ENCODE data around the gene OXCT2.
"Not testable (repeated sequence)": the region's sequence is repeated elsewhere in the genome, so short reads cannot be mapped to it uniquely, and the experiment has no call there.

OXCT2 gene

DNA sequence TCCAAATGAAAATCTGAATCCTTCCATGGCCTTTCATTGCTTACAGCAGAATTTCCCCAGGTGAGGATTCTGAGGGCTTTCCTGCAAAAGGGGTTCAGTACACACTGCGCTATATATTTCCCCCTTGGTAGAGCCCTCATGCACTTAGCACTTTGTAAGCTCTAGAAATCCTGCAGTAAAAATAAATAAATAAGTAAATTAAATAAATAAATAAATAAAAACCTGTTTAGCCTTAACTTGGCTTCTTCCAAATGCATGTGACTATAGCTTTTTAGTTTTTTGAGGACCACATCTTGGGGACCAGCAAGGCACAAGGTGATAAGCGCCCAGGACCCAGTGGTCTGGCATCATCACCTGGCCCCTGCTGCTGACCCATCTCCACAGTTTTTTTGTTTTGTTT lies 20.7 kb upstream of the OXCT2 start:
- TF ChIP-seq, protein P1, sequence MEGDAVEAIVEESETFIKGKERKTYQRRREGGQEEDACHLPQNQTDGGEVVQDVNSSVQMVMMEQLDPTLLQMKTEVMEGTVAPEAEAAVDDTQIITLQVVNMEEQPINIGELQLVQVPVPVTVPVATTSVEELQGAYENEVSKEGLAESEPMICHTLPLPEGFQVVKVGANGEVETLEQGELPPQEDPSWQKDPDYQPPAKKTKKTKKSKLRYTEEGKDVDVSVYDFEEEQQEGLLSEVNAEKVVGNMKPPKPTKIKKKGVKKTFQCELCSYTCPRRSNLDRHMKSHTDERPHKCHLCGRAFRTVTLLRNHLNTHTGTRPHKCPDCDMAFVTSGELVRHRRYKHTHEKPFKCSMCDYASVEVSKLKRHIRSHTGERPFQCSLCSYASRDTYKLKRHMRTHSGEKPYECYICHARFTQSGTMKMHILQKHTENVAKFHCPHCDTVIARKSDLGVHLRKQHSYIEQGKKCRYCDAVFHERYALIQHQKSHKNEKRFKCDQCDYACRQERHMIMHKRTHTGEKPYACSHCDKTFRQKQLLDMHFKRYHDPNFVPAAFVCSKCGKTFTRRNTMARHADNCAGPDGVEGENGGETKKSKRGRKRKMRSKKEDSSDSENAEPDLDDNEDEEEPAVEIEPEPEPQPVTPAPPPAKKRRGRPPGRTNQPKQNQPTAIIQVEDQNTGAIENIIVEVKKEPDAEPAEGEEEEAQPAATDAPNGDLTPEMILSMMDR (IDR thresholded peaks at IDR 0.05; ENCODE audit: insufficient read depth, low read depth, low read length, missing control alignments): no peak
- DNase-seq (ENCODE audit: low read depth): no peak
- H3K4me3 ChIP-seq (ENCODE audit: low read depth, low read length): no peak overlapping the region

DNA sequence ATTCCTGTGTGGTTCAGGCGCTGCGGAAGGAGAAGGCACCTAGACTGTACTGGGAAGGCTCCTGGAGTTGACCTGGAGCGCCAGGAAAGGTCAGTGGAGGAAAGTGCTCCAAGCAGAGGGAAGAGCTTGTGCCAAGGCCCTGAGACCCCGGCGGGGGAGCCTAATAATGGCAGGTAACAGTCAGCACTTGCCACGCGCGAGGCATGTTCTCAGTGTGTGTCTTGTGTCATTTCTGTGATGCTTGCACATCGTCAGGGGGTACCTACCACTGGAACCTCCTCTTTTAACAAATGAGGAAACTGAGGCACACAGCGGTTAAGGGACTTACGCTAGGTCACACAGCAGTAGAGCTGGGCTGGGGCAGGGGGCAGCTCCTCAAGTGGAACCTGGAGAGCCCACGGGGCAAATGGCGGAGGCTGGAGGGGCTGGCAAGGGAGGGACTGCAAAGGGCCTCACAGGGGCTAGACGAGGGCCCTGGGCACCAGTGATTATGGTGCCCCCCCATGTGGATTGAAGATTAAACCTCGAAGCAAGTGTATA lies 18.5 kb upstream of the OXCT2 start:
- no peak for DNase-seq (ENCODE audit: low read depth)
- H3K4me3 ChIP-seq (ENCODE audit: low read depth, low read length): peak overlapping the region; percentile 64
- TF ChIP-seq, protein P1 (IDR thresholded peaks at IDR 0.05; ENCODE audit: insufficient read depth, low read depth, low read length, missing control alignments): no peak

DNA sequence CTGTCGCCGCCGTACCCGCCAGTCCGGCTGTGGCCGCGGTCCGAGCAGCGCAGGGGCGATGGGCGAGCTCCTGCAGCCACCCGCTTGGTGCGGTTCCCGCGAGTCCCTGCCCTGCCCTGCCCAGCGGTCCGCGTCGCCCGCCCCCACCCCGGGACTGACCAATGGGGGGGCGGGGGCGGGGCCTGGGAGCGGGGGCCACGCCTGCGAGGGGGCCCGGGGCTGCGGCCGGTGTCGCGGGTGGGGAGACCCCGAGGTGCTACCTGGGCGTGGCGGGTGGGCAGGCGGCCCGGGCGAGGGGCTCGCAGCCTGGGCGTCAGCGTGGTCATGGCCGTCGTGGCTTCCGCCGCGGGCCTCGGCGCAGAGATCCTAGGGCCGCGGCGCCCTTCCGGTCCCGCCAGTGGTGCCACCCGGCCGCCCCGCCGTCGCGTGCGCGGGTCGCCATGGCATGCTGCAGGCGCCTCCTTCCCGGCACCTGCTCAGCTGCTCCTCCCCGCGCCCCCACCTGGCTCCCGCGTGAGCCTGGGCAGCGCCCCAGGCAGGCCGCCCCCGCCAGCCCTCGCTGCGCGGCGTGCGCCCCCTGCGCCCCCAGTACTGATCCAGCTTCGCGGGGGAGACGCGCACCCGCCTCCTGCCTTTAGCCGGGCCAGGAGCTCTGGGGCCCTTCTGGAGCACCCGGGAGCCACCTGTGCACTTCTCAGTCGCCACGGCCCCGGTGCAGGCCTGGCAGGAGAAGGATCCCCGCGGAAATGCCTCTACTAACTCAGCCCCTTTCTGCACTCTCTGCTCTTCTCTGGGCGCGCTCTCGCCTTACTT lies 17.8 kb upstream of the OXCT2 start, which contains the start of gene BMP8B:
Gene BMP8B (minus strand): TSS at position 108 of the 813 bp plus-strand sequence. CDS start 380 bp downstream, outside the sequence.
- H3K4me3 ChIP-seq (ENCODE audit: low read depth, low read length): peak within 1 kb of the TSS; percentile 64
- TF ChIP-seq, protein P1 (IDR thresholded peaks at IDR 0.05; ENCODE audit: insufficient read depth, low read depth, low read length, missing control alignments): no peak
- DNase-seq (ENCODE audit: low read depth): peak; percentile 83

DNA sequence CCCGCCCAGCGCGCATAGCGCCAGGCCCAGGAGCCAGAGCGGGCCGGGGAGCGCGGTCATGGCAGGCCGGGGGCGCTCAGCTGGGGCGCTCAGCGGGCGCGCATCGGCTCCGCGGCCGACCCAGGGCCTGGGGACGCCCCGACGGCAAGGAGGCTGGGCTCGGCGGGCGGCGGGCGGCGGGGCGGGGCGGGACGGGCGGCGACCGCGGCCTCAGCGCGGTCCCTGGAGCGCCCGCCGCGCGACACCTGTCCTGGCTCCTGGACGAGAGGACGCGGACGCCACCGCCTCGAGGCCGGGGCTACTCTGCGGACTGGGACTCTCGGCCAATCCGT lies 17.2 kb upstream of the OXCT2 start:
- peak overlapping the region; percentile 64 for H3K4me3 ChIP-seq (ENCODE audit: low read depth, low read length)
- TF ChIP-seq, protein P1 (IDR thresholded peaks at IDR 0.05; ENCODE audit: insufficient read depth, low read depth, low read length, missing control alignments): no peak
- DNase-seq (ENCODE audit: low read depth): no peak

DNA sequence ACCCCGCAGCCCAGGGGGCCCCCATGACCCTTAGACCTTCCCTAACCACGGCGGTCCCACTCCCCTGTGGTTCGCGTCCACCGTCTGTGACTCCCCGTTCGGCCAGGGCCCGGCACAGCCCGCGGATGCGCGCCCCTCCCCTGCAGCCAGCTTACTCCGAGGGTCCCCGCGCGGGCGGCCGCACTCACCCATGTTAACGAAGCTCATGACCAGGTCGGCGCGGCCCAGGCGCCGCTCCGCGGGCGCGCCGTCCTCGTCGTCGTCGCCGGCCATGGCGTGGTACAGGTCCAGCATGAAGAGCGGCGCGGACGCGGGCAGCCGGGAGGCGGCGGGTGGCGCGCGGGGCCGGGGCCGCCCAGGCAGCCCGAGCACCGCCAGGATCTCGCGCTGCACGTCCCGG lies 16.8 kb upstream of the OXCT2 start:
- DNase-seq (ENCODE audit: low read depth); H3K4me3 ChIP-seq (ENCODE audit: low read depth, low read length): not testable (repeated sequence)

DNA sequence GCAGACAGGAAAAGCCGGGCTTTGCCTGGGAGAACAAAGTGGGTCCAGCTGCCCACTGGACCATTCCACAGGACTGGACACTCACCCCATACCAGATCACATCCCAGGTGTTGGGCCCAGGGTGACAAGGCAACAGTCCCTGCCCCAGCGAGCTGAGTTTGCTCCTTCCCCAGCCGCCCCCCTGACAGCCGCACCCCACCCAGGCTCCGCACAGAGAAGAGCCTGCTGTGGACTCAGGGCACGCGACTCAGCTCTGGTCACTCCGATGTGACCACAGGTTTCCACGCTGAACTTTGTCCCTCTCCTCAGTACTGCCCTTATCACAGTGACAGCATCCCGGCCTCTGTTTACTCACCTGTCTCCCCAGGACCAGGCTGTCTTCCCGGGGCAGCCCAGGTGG lies 16.3 kb upstream of the OXCT2 start:
- no peak overlapping the region for H3K4me3 ChIP-seq (ENCODE audit: low read depth, low read length)
- DNase-seq (ENCODE audit: low read depth): no peak
- TF ChIP-seq, protein P1 (IDR thresholded peaks at IDR 0.05; ENCODE audit: insufficient read depth, low read depth, low read length, missing control alignments): no peak

DNA sequence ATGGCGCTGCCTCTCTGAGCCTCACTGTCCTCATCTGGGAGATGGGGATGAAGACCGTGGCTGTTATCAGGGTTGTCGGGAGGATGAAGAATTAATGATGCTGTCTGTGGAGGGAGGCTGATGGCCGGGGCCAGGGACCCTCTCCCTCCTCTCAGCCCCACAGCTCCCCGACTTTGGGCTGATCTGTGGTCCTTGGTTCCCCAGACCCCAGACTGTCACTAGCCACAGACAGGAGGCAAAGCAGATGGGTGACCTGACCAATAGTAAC lies 15.9 kb upstream of the OXCT2 start:
- not testable (repeated sequence) for DNase-seq (ENCODE audit: low read depth); H3K4me3 ChIP-seq (ENCODE audit: low read depth, low read length)

DNA sequence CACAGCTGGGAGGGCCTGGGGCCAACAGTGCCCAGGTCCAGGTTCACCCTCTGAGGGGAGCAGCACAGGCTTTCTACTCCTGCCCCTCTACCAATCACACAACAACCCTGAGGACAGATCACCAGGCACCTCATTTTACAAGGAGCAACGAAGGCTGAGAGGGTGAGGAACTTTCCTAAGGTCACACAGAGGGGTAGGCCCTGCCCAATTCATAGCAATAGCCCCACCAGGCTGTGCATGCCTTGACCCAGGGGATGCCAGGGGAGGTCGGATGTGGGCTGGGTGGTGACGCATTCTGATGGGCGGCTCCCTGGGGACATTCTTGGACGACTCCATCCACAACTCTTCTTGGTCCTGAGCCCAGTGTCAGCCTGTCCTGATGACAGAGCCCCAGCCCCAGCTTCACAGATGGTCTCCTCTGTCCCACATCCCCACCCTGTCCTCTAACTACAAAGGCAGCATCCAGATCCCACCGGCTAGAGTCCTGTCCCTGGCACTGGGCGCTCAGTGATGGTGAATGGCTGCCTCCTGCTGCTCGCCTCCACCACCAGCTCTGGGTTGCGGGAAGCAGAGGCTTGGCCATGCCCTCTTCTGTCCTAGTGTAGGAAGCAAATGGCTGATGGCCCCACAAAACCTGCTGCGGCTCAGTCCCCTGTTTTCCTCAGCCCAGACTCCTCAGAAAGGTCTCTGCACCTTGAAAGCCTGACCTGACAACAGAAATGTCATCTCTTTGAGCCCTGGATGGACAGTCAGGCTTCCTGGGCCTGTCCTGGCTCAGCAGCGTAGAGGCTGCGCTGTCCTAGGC lies 15.4 kb upstream of the OXCT2 start:
- not testable (repeated sequence) for H3K4me3 ChIP-seq (ENCODE audit: low read depth, low read length); DNase-seq (ENCODE audit: low read depth)

DNA sequence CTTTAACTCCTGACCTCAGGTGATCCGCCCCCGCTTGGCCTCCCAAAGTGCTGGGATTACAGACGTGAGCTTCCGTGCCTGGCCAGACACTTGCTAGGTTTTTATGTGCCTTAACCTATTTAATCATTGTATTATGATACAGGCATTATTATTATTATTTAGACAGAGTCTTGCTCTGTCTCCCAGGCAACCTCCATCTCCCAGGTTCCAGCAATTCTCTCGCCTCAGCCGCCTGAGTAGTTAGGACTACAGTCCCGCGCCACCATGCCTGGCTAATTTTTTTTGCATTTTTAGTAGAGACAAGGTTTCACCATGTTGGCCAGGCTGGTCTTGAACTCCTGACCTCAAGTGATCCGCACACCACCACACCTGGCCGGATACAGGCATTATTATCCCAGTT lies 11.5 kb upstream of the OXCT2 start:
- not testable (repeated sequence) for H3K4me3 ChIP-seq (ENCODE audit: low read depth, low read length); DNase-seq (ENCODE audit: low read depth)
